HG03095 (cell line): Measurements from ENCODE around the gene NKAIN4.

Source experiments
- ATAC-seq: cut with Tn5 transposase; IDR thresholded peaks from one replicate; pipeline ENCODE4 v1.9.1; 2021; ENCODE audit warnings: moderate library complexity; ENCODE audit not compliant: unreplicated experiment

The NKAIN4 gene

GRCh38 chr20:63220696-63221399 lies 33.4 kb downstream of the NKAIN4 start:
- ATAC-seq = no peak

DNA sequence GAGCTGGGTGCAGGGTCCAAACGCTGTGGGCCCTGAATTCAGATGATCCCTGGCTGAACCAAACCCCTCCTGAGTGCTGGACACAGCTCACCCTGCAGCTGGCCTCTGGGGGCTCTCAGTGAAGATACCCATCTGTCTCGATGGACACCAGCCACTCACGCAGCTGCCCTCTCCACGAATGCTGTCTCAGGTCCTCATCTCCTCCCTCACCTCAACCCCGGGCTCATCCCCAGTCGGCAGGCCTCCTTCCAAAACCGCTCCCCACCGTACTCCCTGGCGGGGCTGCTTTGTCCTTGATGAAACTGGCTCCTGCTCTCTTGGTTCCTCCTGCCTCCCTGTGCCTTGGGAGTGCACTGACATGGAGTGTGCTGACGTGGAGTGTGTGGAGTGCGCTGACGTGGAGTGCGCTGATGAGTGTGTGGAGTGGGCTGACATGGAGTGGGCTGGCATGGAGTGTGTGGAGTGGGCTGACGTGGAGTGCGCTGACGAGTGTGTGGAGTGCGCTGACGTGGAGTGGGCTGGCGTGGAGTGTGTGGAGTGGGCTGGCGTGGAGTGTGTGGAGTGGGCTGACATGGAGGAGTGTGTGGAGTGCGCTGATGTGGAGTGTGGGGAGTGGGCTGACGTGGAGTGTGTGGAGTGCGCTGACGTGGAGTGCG lies 34.3 kb downstream of the NKAIN4 start:
- ATAC-seq = no peak

DNA sequence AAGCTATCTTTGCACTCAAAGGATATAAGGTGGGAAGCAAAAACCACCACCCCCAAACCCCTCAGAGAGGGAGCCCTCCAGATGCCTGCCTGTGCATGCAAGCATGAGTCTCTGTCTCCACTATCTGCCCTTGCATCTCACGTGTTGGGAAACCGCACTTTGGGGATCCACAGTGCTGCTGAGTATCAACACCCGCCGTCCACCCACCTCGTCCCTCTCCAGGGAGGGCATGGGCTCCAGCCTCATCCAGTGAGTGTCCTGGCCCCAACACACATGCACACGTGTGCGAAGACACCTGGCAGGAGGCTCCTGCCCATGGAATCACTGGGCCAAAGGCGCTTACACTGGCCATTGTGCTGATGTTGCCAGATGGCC lies 34.8 kb downstream of the NKAIN4 start:
- ATAC-seq = no peak

DNA sequence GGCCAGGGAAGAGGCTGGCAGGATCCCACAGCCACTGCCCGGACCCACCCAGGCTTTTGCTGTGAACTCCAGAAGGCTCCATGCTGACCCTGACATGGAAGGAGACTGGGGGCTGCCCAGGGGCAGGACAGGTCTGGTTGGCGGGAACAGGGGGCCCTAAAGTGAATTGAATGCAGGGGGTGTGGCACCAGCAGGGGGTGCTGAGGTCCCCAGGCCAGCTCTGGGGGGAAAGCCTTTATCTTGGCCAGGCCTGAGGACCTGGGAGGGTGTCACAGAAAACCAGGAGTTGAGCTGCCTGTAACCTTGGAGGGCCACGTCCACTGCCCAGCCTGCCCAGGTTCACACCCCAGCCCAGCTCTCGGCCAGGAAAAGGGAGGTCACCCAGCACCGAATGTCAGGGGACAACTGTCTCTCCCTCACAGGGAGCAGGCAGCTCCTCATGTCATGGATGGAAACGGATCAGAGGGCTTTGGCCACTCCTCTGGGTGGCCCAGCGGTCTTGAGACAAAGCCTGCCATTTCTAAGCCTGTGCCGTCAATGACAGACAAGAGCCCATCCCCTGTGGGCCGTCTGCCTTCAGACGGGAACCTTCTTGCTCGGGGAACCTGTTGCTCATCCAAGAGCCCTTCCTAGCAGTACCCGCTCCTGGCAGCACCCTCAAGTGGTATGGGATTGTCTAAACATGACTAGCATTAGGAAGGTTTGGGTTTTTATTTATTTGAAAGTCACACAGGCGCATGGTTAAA lies 35.4 kb downstream of the NKAIN4 start:
- ATAC-seq = no peak

GRCh38 chr20:63217706-63218105 lies 36.6 kb downstream of the NKAIN4 start:
- ATAC-seq = no peak

DNA sequence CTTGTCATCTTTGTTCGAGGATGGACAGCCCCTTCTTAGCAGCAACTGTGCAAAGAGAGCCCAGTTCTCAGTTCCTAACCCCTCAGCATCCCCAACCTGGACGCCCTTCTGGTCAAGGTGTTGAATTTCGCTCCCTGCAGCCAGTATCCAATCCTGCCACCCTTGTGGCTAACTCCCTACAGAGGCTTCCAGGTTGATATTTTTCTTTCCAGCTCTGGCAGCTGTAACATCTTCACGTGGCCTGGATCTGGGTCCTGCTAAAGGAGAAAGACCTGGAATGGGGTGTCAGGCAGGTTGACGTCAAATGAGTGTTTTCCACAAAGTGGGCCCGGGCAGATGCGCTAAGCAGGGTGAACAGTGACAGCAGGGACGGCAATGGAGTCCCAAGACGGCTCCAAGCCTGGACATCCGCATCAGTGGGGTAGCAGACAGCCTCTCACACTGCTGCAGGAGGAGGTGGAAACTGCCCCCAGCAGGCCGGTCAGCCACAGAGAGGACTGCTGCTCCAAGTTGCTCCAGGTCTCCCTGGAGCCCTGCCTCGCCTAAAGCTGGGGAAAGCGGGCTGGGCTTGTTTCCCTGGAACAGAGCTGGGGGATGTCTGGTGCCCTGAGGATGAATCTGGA lies 37.3 kb downstream of the NKAIN4 start:
- ATAC-seq = no peak

DNA sequence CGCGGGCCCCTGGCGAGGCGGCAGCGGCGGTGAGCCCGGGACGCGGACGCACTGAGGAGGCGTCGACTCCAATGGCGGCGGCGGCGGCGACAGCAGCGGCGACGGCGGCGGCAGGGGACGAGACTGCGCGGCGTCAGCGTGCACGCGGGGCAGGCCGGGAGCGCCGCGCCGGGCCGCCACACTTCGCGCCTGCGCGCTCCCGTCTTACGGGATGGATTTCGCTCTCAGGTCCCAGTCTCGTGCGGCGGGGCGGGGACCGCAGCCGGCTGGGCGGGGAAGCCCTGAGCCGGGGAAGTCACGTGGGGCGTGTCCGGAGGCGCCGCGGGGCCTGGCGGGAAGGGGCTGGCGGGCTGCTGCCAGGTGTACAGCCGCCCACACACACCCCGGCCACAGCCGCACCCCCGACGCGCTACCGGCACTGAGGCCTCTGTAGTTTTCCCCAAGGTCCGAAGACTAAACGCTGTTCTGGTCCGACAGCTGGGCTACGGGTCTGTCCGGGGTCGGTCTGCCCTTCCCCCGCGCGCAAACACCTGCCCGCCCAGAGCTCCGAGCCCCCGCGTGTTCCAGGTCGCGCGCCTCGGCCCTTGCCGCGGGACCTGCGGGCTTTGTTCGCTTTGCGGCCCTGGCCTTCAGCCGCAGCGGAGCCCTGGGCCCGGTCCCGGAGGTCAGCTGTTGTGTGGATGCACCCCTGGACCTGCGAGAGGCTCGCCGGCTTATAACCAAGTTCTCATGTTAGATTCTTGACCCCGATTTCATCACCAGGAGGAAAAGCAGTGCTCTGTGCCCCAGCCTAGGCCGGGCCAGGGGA lies 38.0 kb downstream of the NKAIN4 start, which contains the start of gene YTHDF1:
Gene YTHDF1 (minus strand): TSS at position 91 of the 808 bp plus-strand sequence. CDS start 239 bp downstream, outside the sequence.
- ATAC-seq = peak; percentile 85

GRCh38 chr20:63215101-63216040 lies 38.9 kb downstream of the NKAIN4 start:
- peak; percentile 7 for ATAC-seq

DNA sequence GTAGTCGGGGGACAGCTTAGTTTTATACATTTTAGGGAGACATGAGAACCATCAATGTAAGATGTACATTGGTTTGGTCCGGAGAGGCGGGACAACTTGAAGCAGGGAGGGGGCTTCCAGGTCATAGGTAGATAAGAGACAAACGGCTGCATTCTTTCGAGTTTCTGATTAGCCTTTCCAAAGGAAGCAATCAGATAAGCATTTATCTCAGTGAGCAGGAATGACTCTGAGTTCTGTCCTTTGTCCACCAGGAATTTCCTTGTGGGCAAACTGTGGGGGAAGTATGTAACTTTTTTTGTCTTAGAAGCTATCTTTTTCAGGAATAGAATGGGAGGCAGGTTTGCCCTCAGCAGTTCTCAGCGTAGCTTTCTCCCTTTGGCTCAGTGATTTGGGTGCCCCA lies 39.7 kb downstream of the NKAIN4 start:
- no peak for ATAC-seq

DNA sequence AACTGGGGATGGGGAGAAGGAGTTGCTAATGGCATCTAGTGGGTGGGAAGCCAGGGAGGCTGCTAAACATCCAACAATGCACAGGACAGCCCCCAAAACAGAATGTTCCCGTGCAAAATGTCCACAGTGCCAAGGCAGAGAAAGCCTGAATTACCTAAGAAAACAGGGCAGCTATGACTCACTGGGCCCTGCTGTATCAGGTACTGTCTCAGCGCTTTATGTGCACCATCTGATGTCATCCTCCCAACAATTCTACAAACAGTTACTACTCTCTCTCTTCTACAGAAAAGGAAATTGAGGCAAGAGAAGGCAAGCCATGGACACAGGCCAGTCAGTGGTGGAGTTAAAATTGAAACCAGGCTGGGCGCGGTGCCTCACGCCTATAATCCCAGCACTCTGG lies 41.5 kb downstream of the NKAIN4 start:
- no peak for ATAC-seq

- ATAC-seq = no peak
Measured at GRCh38 chr20:63212393-63212730, 41.9 kb downstream of the NKAIN4 start.

DNA sequence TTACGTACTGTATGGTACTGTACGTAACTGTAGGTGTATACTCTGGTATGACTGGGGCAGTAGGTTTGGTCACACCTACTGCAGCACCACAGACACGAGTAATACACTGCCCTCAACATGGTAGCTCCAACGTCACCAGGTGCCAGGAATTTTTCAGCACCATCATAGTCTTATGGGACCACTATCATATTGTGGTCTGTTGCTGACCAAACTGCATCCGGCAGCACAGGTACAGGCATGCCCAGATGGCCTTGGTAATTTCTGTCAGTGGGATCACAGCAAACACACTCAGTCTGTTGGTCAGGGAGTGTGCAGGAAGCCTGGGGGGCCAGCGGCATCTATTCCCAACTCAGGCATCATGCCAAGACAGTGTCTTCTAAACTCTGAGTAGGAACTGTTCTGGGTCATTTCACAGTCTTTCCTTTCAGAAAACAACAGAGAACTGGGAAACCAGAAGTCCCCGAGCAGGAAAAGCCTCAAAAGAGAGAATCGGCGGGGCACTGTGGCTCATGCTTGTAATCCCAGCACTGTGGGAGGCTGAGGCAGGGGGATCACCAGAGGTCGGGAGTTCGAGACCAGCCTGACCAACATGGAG lies 44.2 kb downstream of the NKAIN4 start:
- no peak for ATAC-seq

DNA sequence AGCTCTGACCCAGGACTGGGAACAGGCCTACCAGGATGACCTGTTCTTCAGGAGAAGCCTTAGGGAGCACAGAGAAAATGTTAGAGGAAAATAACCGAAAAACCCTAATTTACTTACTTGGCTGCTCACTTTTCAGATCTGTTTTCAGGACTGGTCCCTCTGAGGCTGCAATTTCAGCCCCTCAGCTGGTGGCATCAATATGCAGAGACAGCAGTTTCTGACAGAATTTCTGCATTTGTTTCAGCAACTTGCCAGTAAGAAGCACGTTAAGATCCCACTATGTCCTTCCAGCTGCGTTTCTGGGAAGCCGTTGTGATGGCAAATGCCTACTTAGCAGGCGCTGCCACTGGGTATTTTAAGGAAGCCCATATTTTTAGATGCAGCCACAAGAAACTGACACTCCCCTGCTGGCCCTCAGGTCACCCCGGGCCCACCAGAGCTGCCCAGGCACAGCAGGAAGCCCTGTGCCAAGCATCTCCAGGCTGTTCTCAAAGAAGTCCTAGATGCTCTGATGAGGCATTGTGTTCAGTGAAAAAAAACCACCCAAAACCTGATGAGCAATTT lies 45.8 kb downstream of the NKAIN4 start:
- ATAC-seq = no peak

GRCh38 chr20:63206878-63207277 lies 47.4 kb downstream of the NKAIN4 start:
- no peak for ATAC-seq

- ATAC-seq = no peak
Measured at GRCh38 chr20:63205896-63206295, 48.4 kb downstream of the NKAIN4 start.

GRCh38 chr20:63204362-63204761 lies 49.9 kb downstream of the NKAIN4 start:
- no peak for ATAC-seq

DNA sequence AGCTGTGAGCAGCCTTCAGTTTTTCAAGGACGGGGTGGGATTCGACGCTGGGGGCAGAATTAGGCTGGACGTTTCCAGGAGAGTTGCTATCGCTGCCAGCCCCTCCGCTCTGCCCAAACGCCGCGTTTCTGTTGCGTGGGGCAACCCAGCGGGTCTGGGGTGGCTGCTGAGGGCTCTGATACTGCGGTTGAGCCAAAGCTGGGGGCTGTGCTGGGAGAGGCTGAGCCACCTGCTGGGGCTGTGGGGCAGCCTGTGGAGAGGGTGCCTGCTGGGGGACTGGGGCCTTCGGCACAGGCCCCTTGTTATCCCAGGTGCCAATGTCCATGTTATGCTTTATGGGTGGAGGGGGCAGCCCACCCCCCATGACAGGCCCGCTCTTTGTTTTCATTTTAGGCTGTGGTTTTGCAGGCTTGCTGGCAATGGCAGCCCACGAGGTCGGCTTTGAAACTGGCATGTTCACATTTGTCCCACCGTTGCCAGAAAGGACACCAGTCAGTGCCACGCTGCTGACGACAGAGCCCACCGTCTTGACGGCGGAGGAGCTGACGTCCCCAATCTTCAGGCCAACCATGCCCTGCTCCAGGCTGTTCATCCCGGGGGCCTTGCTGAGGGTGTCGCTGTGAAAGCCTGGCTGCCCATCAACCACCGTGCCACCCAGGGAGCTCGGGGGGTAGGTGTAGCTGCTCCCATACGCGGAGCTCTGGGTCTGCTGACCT lies 51.3 kb downstream of the NKAIN4 start:
- no peak for ATAC-seq

DNA sequence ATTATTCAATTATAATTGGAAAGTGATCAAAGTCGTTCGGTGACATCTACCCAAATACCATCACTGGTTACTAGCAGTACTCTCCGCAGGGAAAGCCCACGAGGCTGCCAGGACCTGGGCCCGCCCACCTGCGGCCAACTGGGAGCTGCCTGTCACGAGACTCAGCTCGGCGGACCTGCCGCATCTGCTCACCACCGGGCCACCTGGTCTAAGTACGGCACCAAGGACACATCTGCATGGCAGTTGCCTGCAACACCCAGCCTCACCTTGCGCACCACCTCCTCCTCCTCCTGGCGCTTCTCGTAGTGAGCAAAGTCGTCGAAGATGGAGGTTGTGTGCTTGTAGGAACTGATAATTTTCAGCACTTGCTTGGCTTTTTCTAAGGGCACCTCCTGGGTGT lies 52.2 kb downstream of the NKAIN4 start:
- ATAC-seq = no peak
